ENCODE data around the gene PCDH17. TPM values are rescaled to one million over a fixed set of nuclear protein-coding genes. Genes with fewer than 3 reads are reported as not detected.

Gene PCDH17
- total RNA-seq, 1 experiment from 2014 or later = not detected

DNA sequence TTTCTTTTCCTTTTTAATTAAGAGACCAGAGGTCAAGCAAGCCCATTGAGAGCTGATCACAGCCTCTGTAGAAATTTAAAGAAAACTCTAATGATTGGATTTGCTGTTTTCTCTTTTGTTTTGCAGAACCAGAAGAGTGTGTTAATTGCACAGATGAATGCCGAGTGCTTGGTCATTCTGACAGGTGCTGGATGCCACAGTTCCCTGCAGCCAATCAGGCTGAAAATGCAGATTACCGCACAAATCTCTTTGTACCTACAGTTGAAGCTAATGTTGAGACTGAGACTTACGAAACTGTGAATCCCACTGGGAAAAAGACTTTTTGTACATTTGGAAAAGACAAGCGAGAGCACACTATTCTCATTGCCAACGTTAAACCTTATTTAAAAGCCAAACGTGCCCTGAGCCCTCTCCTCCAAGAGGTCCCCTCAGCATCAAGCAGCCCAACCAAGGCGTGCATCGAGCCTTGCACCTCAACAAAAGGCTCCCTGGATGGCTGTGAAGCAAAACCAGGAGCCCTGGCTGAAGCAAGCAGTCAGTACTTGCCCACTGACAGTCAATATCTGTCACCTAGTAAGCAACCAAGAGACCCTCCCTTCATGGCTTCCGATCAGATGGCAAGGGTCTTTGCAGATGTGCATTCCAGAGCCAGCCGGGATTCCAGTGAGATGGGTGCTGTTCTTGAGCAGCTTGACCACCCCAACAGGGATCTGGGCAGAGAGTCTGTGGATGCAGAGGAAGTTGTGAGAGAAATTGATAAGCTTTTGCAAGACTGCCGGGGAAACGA is 93.1 kb downstream of the PCDH17 start:
- Histone ChIP-seq H4K20me1 (ENCODE audit: insufficient read depth) (no peaks in the 10 kb centered on the region), H3K4me1 (replicated peaks; ENCODE audit: insufficient read depth) (no peaks in the 10 kb centered on the region), H3K79me2 (ENCODE audit: low read depth) (no peaks in the 10 kb centered on the region), H3K9me2 (ENCODE audit: insufficient read depth) (no peaks in the 10 kb centered on the region), H3F3A (ENCODE audit: insufficient read depth, low read depth) (no peaks in the 10 kb centered on the region), H2AFZ (no peak overlapping the region), H3K9me3 (ENCODE audit: insufficient read depth, low read depth) (no peaks in the 10 kb centered on the region), H3K4me2 (no peak overlapping the region), H3K27me3 (ENCODE audit: insufficient read depth, low read depth) (no peaks in the 10 kb centered on the region), H3K36me3 (ENCODE audit: low read depth) (no peaks in the 10 kb centered on the region), H3K27ac (no peak overlapping the region), H3K4me3 (no peak overlapping the region)
- no peak for DNase-seq
- no TSS peak for BruUV-seq (replicated peaks)
- intact Hi-C loops (cut with micrococcal nuclease; ENCODE audit: unreplicated experiment) = no loop called here
- ChIA-PET POLR2A (ENCODE audit: unreplicated experiment) (no interaction called here), CTCF (no interaction called here)
- TF ChIP-seq EZH2 (IDR thresholded peaks at IDR 0.05; ENCODE audit: low read depth) = no peak
- TF ChIP-seq, protein P1, sequence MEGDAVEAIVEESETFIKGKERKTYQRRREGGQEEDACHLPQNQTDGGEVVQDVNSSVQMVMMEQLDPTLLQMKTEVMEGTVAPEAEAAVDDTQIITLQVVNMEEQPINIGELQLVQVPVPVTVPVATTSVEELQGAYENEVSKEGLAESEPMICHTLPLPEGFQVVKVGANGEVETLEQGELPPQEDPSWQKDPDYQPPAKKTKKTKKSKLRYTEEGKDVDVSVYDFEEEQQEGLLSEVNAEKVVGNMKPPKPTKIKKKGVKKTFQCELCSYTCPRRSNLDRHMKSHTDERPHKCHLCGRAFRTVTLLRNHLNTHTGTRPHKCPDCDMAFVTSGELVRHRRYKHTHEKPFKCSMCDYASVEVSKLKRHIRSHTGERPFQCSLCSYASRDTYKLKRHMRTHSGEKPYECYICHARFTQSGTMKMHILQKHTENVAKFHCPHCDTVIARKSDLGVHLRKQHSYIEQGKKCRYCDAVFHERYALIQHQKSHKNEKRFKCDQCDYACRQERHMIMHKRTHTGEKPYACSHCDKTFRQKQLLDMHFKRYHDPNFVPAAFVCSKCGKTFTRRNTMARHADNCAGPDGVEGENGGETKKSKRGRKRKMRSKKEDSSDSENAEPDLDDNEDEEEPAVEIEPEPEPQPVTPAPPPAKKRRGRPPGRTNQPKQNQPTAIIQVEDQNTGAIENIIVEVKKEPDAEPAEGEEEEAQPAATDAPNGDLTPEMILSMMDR (conservative IDR thresholded peaks at IDR 0.05) = no peak

DNA sequence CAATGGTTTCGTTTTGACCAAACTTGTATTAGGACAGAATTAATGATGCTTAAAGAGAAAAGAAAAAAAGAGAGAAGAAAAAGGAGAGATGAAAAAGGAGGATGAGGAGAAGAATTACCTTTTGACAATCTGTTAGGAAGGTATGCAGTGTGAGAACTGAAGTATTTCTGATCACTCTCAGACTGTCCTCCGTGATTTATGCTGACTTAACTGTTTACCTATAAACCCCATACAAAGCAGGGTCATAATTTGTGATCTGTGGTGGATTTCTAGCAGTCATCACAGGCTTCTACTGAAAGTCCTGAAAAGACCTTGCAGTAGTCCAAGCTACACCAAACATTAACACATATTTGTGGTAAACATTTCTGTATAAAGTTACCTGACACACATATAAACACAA is 93.9 kb downstream of the PCDH17 start:
- intact Hi-C loops (cut with micrococcal nuclease; ENCODE audit: unreplicated experiment) = no loop called here
- Histone ChIP-seq H3K79me2 (ENCODE audit: low read depth) (no peaks in the 10 kb centered on the region), H3K4me1 (replicated peaks; ENCODE audit: insufficient read depth) (no peaks in the 10 kb centered on the region), H3K27me3 (ENCODE audit: insufficient read depth, low read depth) (no peaks in the 10 kb centered on the region), H3K4me2 (no peak overlapping the region), H3K27ac (no peak overlapping the region), H3K9me3 (ENCODE audit: insufficient read depth, low read depth) (no peaks in the 10 kb centered on the region), H3K36me3 (ENCODE audit: low read depth) (no peaks in the 10 kb centered on the region), H3K9me2 (ENCODE audit: insufficient read depth) (no peaks in the 10 kb centered on the region), H3K4me3 (no peak overlapping the region), H4K20me1 (ENCODE audit: insufficient read depth) (no peaks in the 10 kb centered on the region), H2AFZ (no peak overlapping the region), H3F3A (ENCODE audit: insufficient read depth, low read depth) (no peaks in the 10 kb centered on the region)
- TF ChIP-seq, protein P1 (conservative IDR thresholded peaks at IDR 0.05) = no peak
- TF ChIP-seq EZH2 (IDR thresholded peaks at IDR 0.05; ENCODE audit: low read depth) = no peak
- CTCF ChIA-PET = no interaction called here
- POLR2A ChIA-PET (ENCODE audit: unreplicated experiment) = no interaction called here
- BruUV-seq (replicated peaks) = no TSS peak
- no peak for DNase-seq

DNA sequence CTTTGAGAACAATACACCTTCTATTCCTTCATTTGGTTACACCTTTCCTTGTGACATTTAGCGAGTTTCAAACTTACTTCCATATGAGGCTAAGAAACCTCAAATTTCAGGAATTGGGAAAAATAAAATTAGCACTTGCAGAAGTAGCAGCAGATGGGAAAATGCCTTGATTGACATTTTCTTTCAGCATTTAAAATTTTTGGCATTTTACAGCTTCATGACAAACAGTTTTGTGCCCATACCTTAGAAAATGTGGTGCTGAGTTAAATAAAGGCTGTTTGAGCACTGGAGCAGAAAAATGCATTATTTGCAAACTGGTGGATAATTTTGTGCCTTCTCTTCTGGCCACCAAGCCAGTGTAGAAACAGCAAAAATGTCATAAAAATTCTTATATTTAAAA is 95.4 kb downstream of the PCDH17 start:
- DNase-seq = no peak
- BruUV-seq (replicated peaks) = no TSS peak
- no peak overlapping the region for H2AFZ ChIP-seq
- H3K27ac ChIP-seq = no peak overlapping the region
- no peaks in the 10 kb centered on the region for H3K79me2 ChIP-seq (ENCODE audit: low read depth)
- H3K27me3 ChIP-seq (ENCODE audit: insufficient read depth, low read depth) = no peaks in the 10 kb centered on the region
- no peaks in the 10 kb centered on the region for H3F3A ChIP-seq (ENCODE audit: insufficient read depth, low read depth)
- no peaks in the 10 kb centered on the region for H3K36me3 ChIP-seq (ENCODE audit: low read depth)
- no peaks in the 10 kb centered on the region for H3K9me2 ChIP-seq (ENCODE audit: insufficient read depth)
- H4K20me1 ChIP-seq (ENCODE audit: insufficient read depth) = no peaks in the 10 kb centered on the region
- H3K9me3 ChIP-seq (ENCODE audit: insufficient read depth, low read depth) = no peaks in the 10 kb centered on the region
- ChIA-PET CTCF (no interaction called here), POLR2A (ENCODE audit: unreplicated experiment) (no interaction called here)
- no peak overlapping the region for H3K4me2 ChIP-seq
- intact Hi-C loops (cut with micrococcal nuclease; ENCODE audit: unreplicated experiment) = no loop called here
- TF ChIP-seq EZH2 (IDR thresholded peaks at IDR 0.05; ENCODE audit: low read depth) = no peak
- TF ChIP-seq, protein P1 (conservative IDR thresholded peaks at IDR 0.05) = no peak
- no peak overlapping the region for H3K4me3 ChIP-seq
- H3K4me1 ChIP-seq (replicated peaks; ENCODE audit: insufficient read depth) = no peaks in the 10 kb centered on the region

Data from PC-9 (cell line).